OCI-LY7 (cell line): Measurements from ENCODE around the gene STARD9. TPM values are rescaled to one million over a fixed set of nuclear protein-coding genes. Genes with fewer than 3 reads are reported as not detected.

Experiments used
- BruUV-seq: library from RNA; stranded (reverse); fragments of 400-500 nt; replicated peaks from 2 replicates; lab custom pipeline; 2021; lab: Mats Ljungman, UMichigan
- CTCF ChIA-PET: fragments of 300-600 bp; sonication (Branson Sonifier 250); formaldehyde crosslinking; loops from one replicate; lab custom pipeline; 2022; ENCODE audit warnings: antibody characterized with exemption; ENCODE audit not compliant: unreplicated experiment; lab: Charles Lee
- POLR2A ChIA-PET: fragments of 300-600 bp; sonication (Branson Sonifier 250); formaldehyde crosslinking; loops from one replicate; lab custom pipeline; 2022; ENCODE audit warnings: antibody characterized with exemption; lab: Charles Lee
- DNase-seq: peaks from one replicate; pipeline ENCODE4 v3.0.0-alpha.2; 2015; ENCODE audit warnings: low spot score
- H2AFZ ChIP-seq: fragments of 200-600 bp; sonication (generic), shearing (Covaris generic); 2 replicates; pipeline ENCODE4 v1.6.1; 2014; ENCODE audit warnings: mild to moderate bottlenecking, antibody characterized with exemption, low read length, moderate library complexity
- H3K27ac ChIP-seq: fragments of 200-600 bp; sonication (generic); 2 replicates; pipeline ENCODE4 v1.5.1; 2014; ENCODE audit warnings: mixed run types, low read depth, mild to moderate bottlenecking, moderate library complexity, low read length, inconsistent platforms; ENCODE audit not compliant: poor library complexity, severe bottlenecking
- H3K36me3 ChIP-seq: fragments of 200-600 bp; sonication (generic); 2 replicates; pipeline ENCODE4 v1.6.1; 2014; ENCODE audit warnings: mild to moderate bottlenecking, antibody characterized with exemption, low read length, moderate library complexity, mixed read lengths; ENCODE audit not compliant: insufficient read depth
- H3K4me1 ChIP-seq: fragments of 200-600 bp; sonication (generic); 2 replicates; pipeline ENCODE4 v1.5.1; 2014; ENCODE audit warnings: mild to moderate bottlenecking, low read length; ENCODE audit not compliant: insufficient read depth, poor library complexity, severe bottlenecking
- H3K4me2 ChIP-seq: fragments of 200-600 bp; sonication (generic); 2 replicates; pipeline ENCODE4 v1.6.1; 2014; ENCODE audit warnings: mild to moderate bottlenecking, low read length
- H3K4me3 ChIP-seq: fragments of 200-600 bp; sonication (generic); 2 replicates; pipeline ENCODE4 v1.5.1; 2014; ENCODE audit warnings: mild to moderate bottlenecking, low read depth, low read length; ENCODE audit not compliant: poor library complexity, severe bottlenecking
- H3K79me2 ChIP-seq: fragments of 200-600 bp; sonication (generic); 2 replicates; pipeline ENCODE4 v1.6.1; 2016; ENCODE audit warnings: low read depth, mild to moderate bottlenecking, low read length, moderate library complexity, mixed read lengths; ENCODE audit not compliant: insufficient read depth
- H3K9me2 ChIP-seq: fragments of 200-600 bp; sonication (generic); 2 replicates; pipeline ENCODE4 v1.6.1; 2016; ENCODE audit warnings: mild to moderate bottlenecking, low read length, mixed read lengths; ENCODE audit not compliant: insufficient read depth
- H3K9me3 ChIP-seq: fragments of 200-600 bp; sonication (generic); 2 replicates; pipeline ENCODE4 v1.6.1; 2014; ENCODE audit warnings: mild to moderate bottlenecking, mixed run types, low read length, mixed read lengths
- H4K20me1 ChIP-seq: fragments of 200-600 bp; sonication (generic); 2 replicates; pipeline ENCODE4 v1.6.1; 2014; ENCODE audit warnings: mild to moderate bottlenecking, antibody characterized with exemption, low read length, moderate library complexity, mixed read lengths; ENCODE audit not compliant: insufficient read depth
- CTCF ChIP-seq: fragments of 200-600 bp; sonication (generic); conservative IDR thresholded peaks from 2 replicates; pipeline ENCODE4 v1.5.1; 2014; ENCODE audit warnings: mild to moderate bottlenecking, antibody characterized with exemption, low read length, moderate library complexity, mixed read lengths
- EZH2phosphoT487 ChIP-seq: fragments of 200-600 bp; sonication (generic); IDR thresholded peaks from 2 replicates; pipeline ENCODE4 v1.6.1; 2018; ENCODE audit warnings: low read depth, borderline replicate concordance, mild to moderate bottlenecking, mixed run types, antibody characterized with exemption, low read length, moderate library complexity, mixed read lengths
- intact Hi-C: fragments of 100-400 bp; cut with micrococcal nuclease; formaldehyde crosslinking; loops from one replicate; pipeline ENCODE4 v1.10.0; 2022; ENCODE audit not compliant: unreplicated experiment
- total RNA-seq, 2 experiments: library from RNA; depleted of rRNA in 1 of 2; stranded (reverse); fragments of >200 nt in 1 of 2; shearing (Covaris generic) in 1 of 2; gene quantifications; 2 replicates each; pipeline ENCODE4 v1.2.3, GENCODE V29; 2014 to 2022

Gene STARD9
- total RNA-seq, 2 experiments from 2014 or later: 8.9 to 15.3 TPM

- no TSS peak for BruUV-seq
- CTCF ChIA-PET: no interaction called here
- no peak for DNase-seq
- POLR2A ChIA-PET: interaction anchor here (0.6 to 1.4 kb wide), 4 partner anchors 9 to 33 kb away, joined by 3 to 4 read pairs (median 4); partner anchors contain the start of gene STARD9
- Histone ChIP-seq H3K4me2 (peak overlapping the region; percentile 28; the same call in 1 of the 2 replicates), H3K4me1 (peaks cover 34% of the 10 kb centered on the region), H3K4me3 (no peak overlapping the region), H3K9me2 (no peaks in the 10 kb centered on the region), H3K36me3 (peaks cover 10% of the 10 kb centered on the region), H2AFZ (0 out of 2 replicates have a peak overlapping the region, but pooled peaks have one; percentile 11), H4K20me1 (no peaks in the 10 kb centered on the region), H3K79me2 (no peaks in the 10 kb centered on the region), H3K27ac (no peak overlapping the region), H3K9me3 (no peaks in the 10 kb centered on the region)
- intact Hi-C loops: no loop called here
- TF ChIP-seq EZH2phosphoT487 (no peak), CTCF (no peak)
These were observed 8.8 kb downstream of the STARD9 start for GRCh38 chr15:42584031-42584765.

GRCh38 chr15:42590619-42591237, 15.3 kb downstream of the STARD9 start:
- Histone ChIP-seq H3K27ac (no peak overlapping the region), H3K4me3 (no peak overlapping the region), H3K36me3 (peaks cover 14% of the 10 kb centered on the region), H3K9me2 (no peaks in the 10 kb centered on the region), H3K4me1 (no peaks in the 10 kb centered on the region), H3K79me2 (no peaks in the 10 kb centered on the region), H3K9me3 (no peaks in the 10 kb centered on the region), H3K4me2 (no peak overlapping the region), H2AFZ (no peak overlapping the region), H4K20me1 (no peaks in the 10 kb centered on the region)
- BruUV-seq: no TSS peak
- no peak for TF ChIP-seq CTCF
- TF ChIP-seq EZH2phosphoT487: no peak
- POLR2A ChIA-PET: no interaction called here
- CTCF ChIA-PET: no interaction called here
- DNase-seq: no peak
- intact Hi-C loops: no loop called here
